Skeletal muscle tissue (tissue), 4 donors: ENCODE data around the gene GDPD3. TPM values are rescaled to one million over a fixed set of nuclear protein-coding genes. Genes with fewer than 3 reads are reported as not detected.

Source experiments
- H3K27ac ChIP-seq: one replicate; pipeline ENCODE4 v1.7.0; 2013; ENCODE audit warnings: mild to moderate bottlenecking, low read depth, low read length, inconsistent platforms
- H3K27me3 ChIP-seq, 3 donors: one replicate each; pipeline ENCODE4 v1.7.0; 2013; ENCODE audit warnings: low read length in 3 of 3; ENCODE audit not compliant: control insufficient read depth in 3 of 3, insufficient read depth in 3 of 3
- H3K36me3 ChIP-seq, 3 donors: one replicate each; pipeline ENCODE4 v1.7.0; 2013; ENCODE audit warnings: low read length in 3 of 3; ENCODE audit not compliant: control insufficient read depth in 3 of 3, insufficient read depth in 3 of 3
- H3K4me1 ChIP-seq, 3 donors: one replicate each; pipeline ENCODE4 v1.7.0; 2013; ENCODE audit warnings: low read length in 3 of 3, mild to moderate bottlenecking in 3 of 3; ENCODE audit not compliant: control insufficient read depth in 3 of 3, insufficient read depth in 3 of 3
- H3K4me3 ChIP-seq, 3 donors: one replicate each; pipeline ENCODE4 v1.7.0; 2013; ENCODE audit warnings: low read length in 3 of 3
- H3K9ac ChIP-seq, 3 donors: one replicate each; pipeline ENCODE4 v1.7.0; 2013; ENCODE audit warnings: low read length in 3 of 3, mild to moderate bottlenecking in 3 of 3, moderate library complexity in 2 of 3, low read depth in 1 of 3
- H3K9me3 ChIP-seq, 3 donors: one replicate each; pipeline ENCODE4 v1.7.0; 2013; ENCODE audit warnings: low read length in 3 of 3; ENCODE audit not compliant: control insufficient read depth in 3 of 3
- total RNA-seq: library from RNA; depleted of rRNA; stranded (reverse); fragments of >200 nt; gene quantifications from one replicate; pipeline ENCODE4 v1.2.3, GENCODE V29; 2014
- donor health status: Osteomylitis.

GDPD3 gene
- 0.52 TPM for total RNA-seq

GRCh38 chr16:30113031-30113710, at the start of gene GDPD3:
Gene GDPD3 (minus strand): TSS chr16:30113537. CDS start chr16:30113478, 59 bp downstream.
- H3K27me3 ChIP-seq: no peaks in the 10 kb centered on the region
- H3K4me1 ChIP-seq: peaks cover 2 to 9% (median 2%) of the 10 kb centered on the region in 3 donors
- H3K9ac ChIP-seq: no peak within 1 kb of the TSS
- H3K4me3 ChIP-seq: no peak within 1 kb of the TSS
- H3K36me3 ChIP-seq: peaks cover 18 to 46% (median 42%) of the 10 kb centered on the region in 3 donors
- no peak within 1 kb of the TSS for H3K27ac ChIP-seq
- no peaks in the 10 kb centered on the region for H3K9me3 ChIP-seq

- no peaks in the 10 kb centered on the region for H3K36me3 ChIP-seq
Measured at GRCh38 chr16:30157214-30157613, 43.9 kb upstream of the GDPD3 start.

GRCh38 chr16:30155188-30155587, 41.9 kb upstream of the GDPD3 start:
- H3K9ac ChIP-seq: no peak overlapping the region
- H3K4me1 ChIP-seq: no peaks in the 10 kb centered on the region
- H3K9me3 ChIP-seq: no peaks in the 10 kb centered on the region
- H3K27me3 ChIP-seq: no peaks in the 10 kb centered on the region
- no peak overlapping the region for H3K4me3 ChIP-seq
- no peaks in the 10 kb centered on the region for H3K36me3 ChIP-seq
- H3K27ac ChIP-seq: no peak overlapping the region

More at GRCh38 chr16:30157214-30157613, 43.9 kb upstream of the GDPD3 start:
- Histone ChIP-seq H3K9ac (no peak overlapping the region), H3K4me1 (no peaks in the 10 kb centered on the region), H3K27me3 (no peaks in the 10 kb centered on the region), H3K27ac (no peak overlapping the region), H3K4me3 (no peak overlapping the region), H3K9me3 (no peaks in the 10 kb centered on the region)

- Histone ChIP-seq H3K4me3 (no peak overlapping the region), H3K27me3 (no peaks in the 10 kb centered on the region), H3K9ac (no peak overlapping the region), H3K27ac (no peak overlapping the region), H3K4me1 (no peaks in the 10 kb centered on the region), H3K36me3 (no peaks in the 10 kb centered on the region), H3K9me3 (no peaks in the 10 kb centered on the region)
Measured at GRCh38 chr16:30152517-30152916, 39.2 kb upstream of the GDPD3 start.

GRCh38 chr16:30151091-30151490, 37.8 kb upstream of the GDPD3 start:
- H3K36me3 ChIP-seq: no peaks in the 10 kb centered on the region
- H3K9ac ChIP-seq: no peak overlapping the region
- no peaks in the 10 kb centered on the region for H3K27me3 ChIP-seq
- no peak overlapping the region for H3K27ac ChIP-seq
- no peaks in the 10 kb centered on the region for H3K4me1 ChIP-seq
- H3K4me3 ChIP-seq: no peak overlapping the region
- H3K9me3 ChIP-seq: no peaks in the 10 kb centered on the region

- H3K9ac ChIP-seq: no peak overlapping the region
- no peaks in the 10 kb centered on the region for H3K9me3 ChIP-seq
- no peaks in the 10 kb centered on the region for H3K36me3 ChIP-seq
- H3K4me3 ChIP-seq: no peak overlapping the region
- no peak overlapping the region for H3K27ac ChIP-seq
- no peaks in the 10 kb centered on the region for H3K4me1 ChIP-seq
- H3K27me3 ChIP-seq: no peaks in the 10 kb centered on the region
Measured at GRCh38 chr16:30149250-30149930, 36.1 kb upstream of the GDPD3 start.

GRCh38 chr16:30147843-30148510, 34.6 kb upstream of the GDPD3 start:
- no peaks in the 10 kb centered on the region for H3K36me3 ChIP-seq

GRCh38 chr16:30145657-30146056, 32.3 kb upstream of the GDPD3 start:
- Histone ChIP-seq H3K27me3 (no peaks in the 10 kb centered on the region), H3K9me3 (no peaks in the 10 kb centered on the region), H3K36me3 (no peaks in the 10 kb centered on the region), H3K9ac (no peak overlapping the region), H3K4me1 (no peaks in the 10 kb centered on the region), H3K4me3 (no peak overlapping the region), H3K27ac (no peak overlapping the region)

More at GRCh38 chr16:30147843-30148510, 34.6 kb upstream of the GDPD3 start:
- Histone ChIP-seq H3K9me3 (no peaks in the 10 kb centered on the region), H3K4me1 (no peaks in the 10 kb centered on the region), H3K27ac (no peak overlapping the region), H3K4me3 (no peak overlapping the region), H3K9ac (no peak overlapping the region), H3K27me3 (no peaks in the 10 kb centered on the region)

- Histone ChIP-seq H3K27ac (no peak overlapping the region), H3K9me3 (no peaks in the 10 kb centered on the region), H3K9ac (no peak overlapping the region), H3K4me1 (no peaks in the 10 kb centered on the region), H3K27me3 (no peaks in the 10 kb centered on the region), H3K36me3 (no peaks in the 10 kb centered on the region), H3K4me3 (no peak overlapping the region)
Measured at GRCh38 chr16:30144917-30145316, 31.6 kb upstream of the GDPD3 start.

GRCh38 chr16:30144017-30144416, 30.7 kb upstream of the GDPD3 start:
- H3K27ac ChIP-seq: no peak overlapping the region
- H3K9ac ChIP-seq: no peak overlapping the region
- no peaks in the 10 kb centered on the region for H3K4me1 ChIP-seq
- no peaks in the 10 kb centered on the region for H3K36me3 ChIP-seq
- no peak overlapping the region for H3K4me3 ChIP-seq
- H3K9me3 ChIP-seq: no peaks in the 10 kb centered on the region
- H3K27me3 ChIP-seq: no peaks in the 10 kb centered on the region
